Activated naive CD4-positive, alpha-beta T cell treated with anti-CD3 and anti-CD28 coated beads for 36 hours (primary cell): ENCODE data around the gene VASN. TPM values are rescaled to one million over a fixed set of nuclear protein-coding genes. Genes with fewer than 3 reads are reported as not detected.
"Not testable (repeated sequence)": the region's sequence is repeated elsewhere in the genome, so short reads cannot be mapped to it uniquely, and the experiment has no call there.

Source experiments
- CTCF ChIA-PET: fragments of 350-600 bp; sonication (Branson Sonifier 250); formaldehyde crosslinking; loops from one replicate; lab custom pipeline; 2021; ENCODE audit warnings: antibody characterized with exemption; lab: Charles Lee
- DNase-seq: peaks from one replicate; pipeline ENCODE4 v3.0.0-alpha.2; 2020
- H3K27ac Mint-ChIP-seq: one replicate; pipeline ENCODE4 v1.8.0; 2021; ENCODE audit warnings: mild to moderate bottlenecking, mixed read lengths
- H3K27me3 Mint-ChIP-seq: one replicate; pipeline ENCODE4 v1.8.0; 2021; ENCODE audit warnings: low read depth, mixed read lengths
- H3K36me3 Mint-ChIP-seq: one replicate; pipeline ENCODE4 v1.8.0; 2021; ENCODE audit warnings: low read depth, mixed read lengths
- H3K4me1 Mint-ChIP-seq: one replicate; pipeline ENCODE4 v1.8.0; 2021; ENCODE audit warnings: low read depth, mixed read lengths
- H3K4me3 Mint-ChIP-seq: one replicate; pipeline ENCODE4 v1.8.0; 2021; ENCODE audit warnings: mild to moderate bottlenecking, moderate library complexity, mixed read lengths
- H3K9me3 Mint-ChIP-seq: one replicate; pipeline ENCODE4 v1.8.0; 2021; ENCODE audit warnings: mixed read lengths
- intact Hi-C: fragments of 100-400 bp; cut with micrococcal nuclease; formaldehyde crosslinking; loops from one replicate; pipeline ENCODE4 v1.15.1; 2023
- total RNA-seq, 2 experiments: library from RNA; stranded (reverse); gene quantifications; one replicate each; pipeline ENCODE4 v1.2.3, GENCODE V29; 2021

Gene VASN
- total RNA-seq, 2 experiments from 2014 or later = not detected

DNA sequence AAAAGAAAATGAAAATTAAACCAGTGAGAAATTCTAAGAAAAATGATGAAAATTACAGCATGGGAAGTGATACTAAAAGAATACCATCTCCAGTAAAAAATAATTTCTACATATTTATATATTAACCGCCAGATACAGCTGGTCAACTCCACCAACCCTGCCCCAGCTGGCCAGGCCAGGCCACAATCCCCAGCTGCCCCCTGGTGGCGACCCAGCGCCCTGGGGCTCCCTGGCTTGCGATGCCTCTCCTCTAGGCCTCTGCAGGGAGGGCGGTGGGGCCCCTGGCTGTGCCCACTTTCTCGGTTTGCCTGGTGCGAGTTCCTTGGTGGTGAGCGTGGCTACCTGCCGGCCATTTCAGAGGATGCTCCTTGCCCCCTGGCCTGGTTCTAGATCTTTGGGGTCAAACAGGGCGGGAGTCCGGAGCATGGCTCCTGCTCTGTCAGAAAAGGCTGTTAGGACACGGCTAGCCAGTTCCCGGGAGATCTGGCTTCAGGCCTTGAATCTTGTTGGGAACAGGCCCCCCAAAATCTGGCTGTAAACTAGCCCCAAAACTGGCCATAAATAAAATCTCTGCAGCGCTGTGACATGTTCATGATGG, 41.3 kb upstream of the VASN start:
- H3K9me3 Mint-ChIP-seq = no peaks in the 10 kb centered on the region
- H3K4me3 Mint-ChIP-seq = no peak overlapping the region
- DNase-seq = peak; percentile 80
- H3K36me3 Mint-ChIP-seq = no peaks in the 10 kb centered on the region
- CTCF ChIA-PET = interaction anchor here (0.6 to 9.2 kb wide), 15 partner anchors 12 to 302 kb away, joined by 3 to 80 read pairs (median 3); no protein-coding TSS in a partner anchor
- H3K4me1 Mint-ChIP-seq = peaks cover 4% of the 10 kb centered on the region
- intact Hi-C loops = loop anchor here (1.0 to 2.0 kb wide), 3 partner anchors 42 to 391 kb away; no protein-coding TSS in a partner anchor
- no peak overlapping the region for H3K27ac Mint-ChIP-seq
- no peaks in the 10 kb centered on the region for H3K27me3 Mint-ChIP-seq

DNA sequence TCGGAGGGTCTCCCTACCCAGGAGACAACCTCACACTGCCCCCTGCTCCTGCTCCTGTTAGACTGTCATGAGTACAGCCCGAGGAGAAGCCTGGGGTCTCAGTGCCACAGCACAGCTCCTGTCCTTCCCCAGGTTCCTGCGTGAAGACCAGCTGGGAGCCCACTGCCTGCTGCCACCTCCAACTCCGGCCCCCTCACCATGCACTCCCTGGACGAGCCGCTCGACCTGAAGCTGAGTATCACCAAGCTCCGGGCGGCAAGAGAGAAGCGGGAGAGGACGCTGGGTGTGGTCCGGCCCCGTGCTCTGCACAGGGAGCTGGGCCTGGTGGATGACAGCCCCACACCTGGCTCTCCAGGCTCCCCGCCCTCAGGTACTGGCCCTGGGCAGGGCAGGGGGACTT, 39.6 kb upstream of the VASN start:
- no peak overlapping the region for H3K27ac Mint-ChIP-seq
- CTCF ChIA-PET = interaction anchor here (0.7 to 9.2 kb wide), 12 partner anchors 9 to 78 kb away, joined by 3 to 80 read pairs (median 4); partner anchors contain the start of gene VASN
- no peak overlapping the region for H3K4me3 Mint-ChIP-seq

DNA sequence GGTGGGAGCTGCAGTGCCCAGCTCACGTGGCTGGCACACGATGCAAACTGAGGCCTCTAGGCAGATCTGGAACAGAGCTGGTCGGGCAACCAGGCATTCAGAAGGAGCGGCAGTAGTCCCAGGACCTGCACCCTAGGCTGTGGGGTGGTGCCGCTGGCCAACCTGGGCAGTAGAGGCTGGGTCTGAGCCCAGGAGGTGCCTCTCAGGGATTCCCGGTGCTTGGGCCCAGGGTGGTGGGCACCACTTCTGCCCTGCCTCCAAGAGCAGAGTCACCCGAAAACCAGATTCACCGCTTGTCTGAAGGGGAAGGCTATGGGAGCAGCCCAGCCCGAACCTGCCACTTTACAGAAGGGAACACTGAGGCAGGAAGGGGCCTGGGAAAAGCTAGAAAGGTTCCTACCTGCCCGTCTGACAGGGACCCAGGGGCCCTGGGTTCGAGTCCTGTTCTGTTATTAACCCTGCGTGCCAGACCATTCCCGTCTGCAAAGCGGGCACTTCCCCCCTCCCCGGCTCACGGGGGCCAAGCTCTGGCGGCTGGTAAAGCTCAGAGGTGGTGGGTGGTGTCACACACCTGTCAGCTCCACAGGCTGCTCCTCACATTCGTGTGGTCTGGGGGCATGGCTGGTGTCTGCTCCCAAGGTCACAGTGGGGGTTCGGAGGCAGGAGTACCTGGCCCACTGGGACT, 38.9 kb upstream of the VASN start:
- intact Hi-C loops = no loop called here
- peaks cover 4% of the 10 kb centered on the region for H3K4me1 Mint-ChIP-seq
- no peak overlapping the region for H3K27ac Mint-ChIP-seq
- no peak overlapping the region for H3K4me3 Mint-ChIP-seq
- CTCF ChIA-PET = interaction anchor here (0.7 to 9.2 kb wide), 7 partner anchors 9 to 71 kb away, joined by 3 to 80 read pairs (median 5); no protein-coding TSS in a partner anchor
- H3K9me3 Mint-ChIP-seq = no peaks in the 10 kb centered on the region
- no peaks in the 10 kb centered on the region for H3K27me3 Mint-ChIP-seq
- no peaks in the 10 kb centered on the region for H3K36me3 Mint-ChIP-seq
- no peak for DNase-seq

More for the DNA sequence above, 39.6 kb upstream of the VASN start:
- intact Hi-C loops = no loop called here
- Mint-ChIP-seq H3K27me3 (no peaks in the 10 kb centered on the region), H3K36me3 (no peaks in the 10 kb centered on the region), H3K9me3 (no peaks in the 10 kb centered on the region), H3K4me1 (peaks cover 4% of the 10 kb centered on the region)
- no peak for DNase-seq

DNA sequence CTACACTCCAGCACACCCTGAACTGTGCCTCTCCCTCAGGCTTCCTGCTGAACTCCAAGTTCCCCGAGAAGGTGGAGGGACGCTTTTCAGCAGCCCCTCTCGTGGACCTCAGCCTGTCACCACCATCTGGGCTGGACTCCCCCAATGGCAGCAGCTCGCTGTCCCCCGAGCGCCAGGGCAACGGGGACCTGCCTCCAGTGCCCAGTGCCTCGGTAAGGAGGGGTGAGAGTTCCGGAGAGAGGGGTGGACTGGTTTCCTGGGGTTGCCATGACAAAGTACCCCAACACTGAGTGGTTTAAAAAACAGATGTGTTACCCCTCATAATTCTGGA, 38.4 kb upstream of the VASN start:
- Mint-ChIP-seq H3K4me1 (peaks cover 2% of the 10 kb centered on the region), H3K27me3 (no peaks in the 10 kb centered on the region), H3K9me3 (no peaks in the 10 kb centered on the region), H3K36me3 (no peaks in the 10 kb centered on the region), H3K4me3 (no peak overlapping the region), H3K27ac (no peak overlapping the region)
- intact Hi-C loops = no loop called here
- CTCF ChIA-PET = interaction anchor here (0.7 to 9.2 kb wide), 3 partner anchors 43 to 71 kb away, joined by 3 to 80 read pairs (median 3); no protein-coding TSS in a partner anchor
- DNase-seq = no peak

DNA sequence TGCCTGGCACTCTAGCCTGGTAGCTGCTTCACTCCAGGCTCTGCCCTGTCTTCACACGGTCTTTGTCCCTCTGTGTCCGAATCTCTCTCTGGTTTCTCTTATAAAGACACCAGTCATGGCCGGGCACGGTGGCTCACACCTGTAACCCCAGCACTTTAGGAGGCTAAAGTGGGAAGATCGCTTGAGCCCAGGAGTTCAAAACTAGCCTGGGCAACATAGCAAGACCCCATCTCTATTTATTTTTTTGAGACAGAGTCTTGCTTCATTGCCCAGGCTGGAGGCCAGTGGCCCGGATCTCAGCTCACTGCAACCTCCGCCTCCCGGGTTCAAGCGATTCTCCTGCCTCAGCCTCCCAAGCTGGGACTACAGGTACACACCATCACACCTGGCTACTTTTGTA, 37.9 kb upstream of the VASN start:
- H3K27ac Mint-ChIP-seq, H3K4me1 Mint-ChIP-seq, H3K27me3 Mint-ChIP-seq, H3K36me3 Mint-ChIP-seq, H3K4me3 Mint-ChIP-seq, intact Hi-C loops, DNase-seq, H3K9me3 Mint-ChIP-seq: not testable (repeated sequence)
- CTCF ChIA-PET = interaction anchor here (0.9 to 9.2 kb wide), 2 partner anchors 44 to 72 kb away, joined by 3 to 80 read pairs; no protein-coding TSS in a partner anchor

DNA sequence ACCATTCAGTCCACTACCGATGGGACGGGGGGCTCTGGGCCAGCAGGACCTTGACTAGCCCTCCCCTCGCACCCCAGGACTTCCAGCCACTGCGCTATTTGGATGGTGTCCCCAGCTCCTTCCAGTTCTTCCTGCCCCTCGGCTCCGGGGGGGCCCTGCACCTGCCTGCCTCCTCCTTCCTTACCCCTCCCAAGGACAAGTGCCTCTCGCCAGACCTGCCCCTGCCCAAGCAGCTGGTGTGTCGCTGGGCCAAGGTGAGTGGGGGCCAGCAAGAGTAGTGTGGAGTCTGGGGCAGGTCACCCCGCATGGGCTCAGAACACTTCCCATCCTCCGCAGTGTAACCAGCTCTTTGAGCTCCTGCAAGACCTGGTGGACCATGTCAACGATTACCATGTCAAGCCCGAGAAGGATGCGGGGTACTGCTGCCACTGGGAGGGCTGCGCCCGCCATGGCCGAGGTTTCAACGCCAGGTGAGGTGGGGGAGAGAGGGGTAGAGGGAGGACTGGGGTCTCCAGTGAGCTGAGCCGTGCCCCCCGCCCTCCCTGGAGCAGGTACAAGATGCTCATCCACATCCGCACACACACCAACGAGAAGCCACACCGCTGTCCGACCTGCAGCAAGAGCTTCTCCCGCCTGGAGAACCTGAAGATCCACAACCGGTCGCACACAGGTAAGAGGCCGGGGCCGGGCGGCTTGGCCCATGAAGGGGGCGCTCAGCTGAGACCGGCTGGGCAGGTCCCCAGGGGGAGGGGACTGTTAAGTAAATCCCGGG, 36.7 kb upstream of the VASN start:
- Mint-ChIP-seq H3K27me3 (no peaks in the 10 kb centered on the region), H3K36me3 (peaks cover 2% of the 10 kb centered on the region), H3K27ac (no peak overlapping the region), H3K4me1 (no peaks in the 10 kb centered on the region), H3K9me3 (no peaks in the 10 kb centered on the region), H3K4me3 (no peak overlapping the region)
- CTCF ChIA-PET = interaction anchor here (0.6 to 9.2 kb wide), 3 partner anchors 11 to 45 kb away, joined by 3 to 80 read pairs (median 3); no protein-coding TSS in a partner anchor
- intact Hi-C loops = no loop called here
- DNase-seq = no peak

DNA sequence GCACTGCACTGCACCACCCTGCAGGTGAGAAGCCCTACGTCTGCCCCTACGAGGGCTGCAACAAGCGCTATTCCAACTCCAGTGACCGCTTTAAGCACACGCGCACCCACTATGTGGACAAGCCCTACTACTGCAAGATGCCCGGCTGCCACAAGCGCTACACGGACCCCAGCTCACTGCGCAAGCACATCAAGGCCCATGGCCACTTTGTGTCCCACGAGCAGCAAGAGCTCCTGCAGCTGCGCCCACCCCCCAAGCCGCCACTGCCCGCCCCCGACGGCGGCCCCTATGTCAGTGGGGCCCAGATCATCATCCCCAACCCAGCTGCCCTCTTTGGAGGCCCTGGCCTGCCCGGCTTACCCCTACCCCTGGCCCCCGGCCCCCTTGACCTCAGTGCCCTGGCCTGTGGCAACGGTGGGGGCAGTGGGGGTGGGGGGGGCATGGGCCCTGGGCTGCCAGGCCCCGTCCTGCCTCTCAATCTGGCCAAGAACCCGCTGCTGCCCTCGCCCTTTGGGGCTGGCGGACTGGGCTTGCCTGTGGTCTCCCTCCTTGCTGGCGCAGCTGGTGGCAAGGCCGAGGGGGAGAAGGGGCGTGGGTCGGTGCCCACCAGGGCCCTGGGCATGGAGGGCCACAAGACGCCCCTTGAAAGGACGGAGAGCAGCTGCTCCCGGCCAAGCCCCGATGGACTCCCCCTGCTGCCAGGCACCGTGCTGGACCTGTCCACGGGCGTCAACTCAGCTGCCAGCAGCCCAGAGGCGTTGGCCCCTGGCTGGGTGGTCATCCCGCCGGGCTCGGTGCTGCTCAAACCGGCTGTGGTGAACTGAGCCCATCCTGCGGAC, 34.7 kb upstream of the VASN start:
- DNase-seq = no peak
- Mint-ChIP-seq H3K4me3 (no peak overlapping the region), H3K36me3 (peaks cover 2% of the 10 kb centered on the region), H3K27ac (no peak overlapping the region), H3K27me3 (no peaks in the 10 kb centered on the region), H3K4me1 (no peaks in the 10 kb centered on the region), H3K9me3 (no peaks in the 10 kb centered on the region)
- CTCF ChIA-PET = interaction anchor here (1.2 kb wide), 1 partner anchor 48 kb away, joined by 3 read pairs; no protein-coding TSS in a partner anchor
- intact Hi-C loops = no loop called here

DNA sequence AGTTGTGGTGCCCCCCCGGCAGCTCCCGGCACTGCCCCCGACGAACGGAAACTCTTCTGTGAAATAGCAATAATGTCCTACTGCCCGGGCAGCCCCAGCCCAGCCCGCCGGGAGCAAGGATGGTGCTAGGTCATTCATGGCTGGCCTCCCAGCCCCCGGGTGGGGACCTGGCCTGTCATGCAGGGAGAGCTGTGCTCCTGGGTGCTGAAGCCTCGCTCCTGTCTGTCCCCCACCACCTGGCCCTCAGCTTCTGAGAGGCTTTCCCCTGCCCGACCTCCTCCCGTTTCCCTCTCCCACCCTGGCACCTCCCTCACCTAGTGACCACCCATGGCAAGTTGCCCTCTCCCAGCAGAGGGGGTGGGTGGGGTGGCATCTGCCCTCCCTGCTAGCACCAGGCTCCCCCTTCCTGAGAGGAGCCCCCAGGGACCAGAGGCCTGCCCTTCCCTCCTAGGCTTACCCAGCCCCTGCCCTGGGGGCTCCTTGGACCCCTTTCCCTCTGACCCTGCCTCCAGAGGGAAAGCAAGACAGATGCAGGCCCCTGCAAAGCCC, 34.0 kb upstream of the VASN start:
- no peaks in the 10 kb centered on the region for H3K27me3 Mint-ChIP-seq
- H3K36me3 Mint-ChIP-seq = peaks cover 2% of the 10 kb centered on the region
- intact Hi-C loops = no loop called here
- no peak overlapping the region for H3K4me3 Mint-ChIP-seq
- CTCF ChIA-PET = interaction anchor here (1.2 kb wide), 1 partner anchor 49 kb away, joined by 3 read pairs; no protein-coding TSS in a partner anchor
- H3K9me3 Mint-ChIP-seq = no peaks in the 10 kb centered on the region
- no peak overlapping the region for H3K27ac Mint-ChIP-seq
- no peak for DNase-seq
- no peaks in the 10 kb centered on the region for H3K4me1 Mint-ChIP-seq

DNA sequence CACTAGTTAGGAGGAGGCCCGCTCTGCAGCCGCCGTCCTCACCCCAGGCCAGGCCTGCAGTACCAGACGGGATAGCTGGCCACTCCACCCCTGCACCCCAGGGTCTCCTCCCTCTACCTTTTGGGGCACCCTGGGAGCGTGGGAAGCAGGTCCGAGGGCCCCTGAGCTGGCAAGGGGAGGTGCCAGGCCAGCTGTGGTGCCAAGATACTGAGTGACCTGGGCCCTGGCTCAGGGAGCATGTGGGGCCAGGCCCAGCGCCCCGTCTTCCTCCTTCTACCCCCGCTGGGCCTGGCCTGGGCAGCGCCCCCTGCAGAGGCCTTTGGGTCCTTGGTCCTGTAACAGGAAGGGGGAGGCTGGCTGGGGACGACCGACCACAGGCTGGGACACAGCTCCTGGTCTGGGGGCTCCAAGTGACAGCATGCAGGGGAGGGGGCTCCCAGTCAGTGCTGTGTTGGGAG, 33.5 kb upstream of the VASN start:
- Mint-ChIP-seq H3K27me3 (no peaks in the 10 kb centered on the region), H3K27ac (no peak overlapping the region), H3K36me3 (peaks cover 2% of the 10 kb centered on the region), H3K4me1 (no peaks in the 10 kb centered on the region), H3K9me3 (no peaks in the 10 kb centered on the region), H3K4me3 (no peak overlapping the region)
- intact Hi-C loops = no loop called here
- CTCF ChIA-PET = interaction anchor here (1.2 kb wide), 1 partner anchor 49 kb away, joined by 3 read pairs; no protein-coding TSS in a partner anchor
- no peak for DNase-seq

DNA sequence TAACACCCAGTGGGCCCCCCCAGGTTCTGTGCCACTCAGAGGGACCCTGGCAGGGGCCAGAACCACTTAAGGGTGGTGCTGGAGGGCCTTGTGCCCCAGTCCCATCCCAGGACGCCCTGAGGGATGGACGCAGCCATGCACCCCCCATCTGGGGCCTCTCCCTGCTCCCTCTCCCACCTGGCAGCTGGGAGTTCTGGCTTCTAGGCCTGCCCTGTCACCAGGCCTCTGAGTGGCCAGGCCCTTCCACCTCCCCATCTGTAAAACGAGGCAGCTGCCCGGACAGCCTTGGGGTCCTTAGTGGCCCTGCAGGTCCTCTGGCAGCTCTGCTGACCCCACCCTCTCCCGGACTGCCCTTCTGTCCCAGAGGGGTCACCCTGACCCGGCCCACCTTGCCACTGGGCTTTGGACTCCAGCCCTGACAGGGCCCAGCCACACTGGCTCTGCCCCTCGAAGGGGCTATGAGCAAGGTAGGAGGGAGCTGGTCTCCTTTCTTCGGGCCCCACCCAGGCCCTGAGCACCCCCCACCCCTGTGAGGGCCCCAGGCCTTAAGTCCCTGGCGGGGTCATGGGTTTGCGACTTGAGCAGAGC, 32.8 kb upstream of the VASN start:
- CTCF ChIA-PET = no interaction called here
- no peak overlapping the region for H3K4me3 Mint-ChIP-seq
- DNase-seq = no peak
- no peaks in the 10 kb centered on the region for H3K9me3 Mint-ChIP-seq
- H3K27me3 Mint-ChIP-seq = no peaks in the 10 kb centered on the region
- H3K4me1 Mint-ChIP-seq = peaks cover 4% of the 10 kb centered on the region
- intact Hi-C loops = no loop called here
- no peak overlapping the region for H3K27ac Mint-ChIP-seq
- H3K36me3 Mint-ChIP-seq = peaks cover 2% of the 10 kb centered on the region

DNA sequence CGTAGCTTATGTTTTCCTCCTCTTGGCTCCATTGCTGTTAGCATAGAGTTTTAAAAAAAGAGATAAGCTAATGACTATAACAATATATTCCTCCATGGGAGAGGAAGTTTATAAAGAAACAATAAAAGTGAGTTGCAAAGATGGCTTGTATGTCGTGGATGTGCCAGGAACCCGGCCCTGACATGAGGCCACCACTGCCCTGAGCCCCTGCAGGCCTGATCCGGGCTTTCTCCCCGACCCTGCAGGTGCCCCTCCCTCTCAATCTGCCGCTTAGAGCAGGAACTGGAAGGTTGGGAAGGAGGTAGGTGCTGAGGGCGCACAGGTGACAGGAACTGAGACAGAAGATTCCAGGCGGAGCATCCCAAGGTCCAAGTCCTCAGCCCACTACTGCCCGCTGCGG, 32.2 kb upstream of the VASN start:
- Mint-ChIP-seq H3K9me3 (no peaks in the 10 kb centered on the region), H3K4me3 (no peak overlapping the region), H3K27ac (no peak overlapping the region), H3K27me3 (no peaks in the 10 kb centered on the region), H3K36me3 (peaks cover 2% of the 10 kb centered on the region), H3K4me1 (peaks cover 5% of the 10 kb centered on the region)
- intact Hi-C loops = no loop called here
- CTCF ChIA-PET = no interaction called here
- DNase-seq = no peak
